Neural cell (in vitro differentiated cells): ENCODE measurements around the gene SCN4B.

Source experiments
- CTCF ChIP-seq: fragments of 450-650 bp; IDR thresholded peaks from 2 replicates; pipeline ENCODE4 v1.5.1; 2014; ENCODE audit warnings: antibody characterized with exemption, mild to moderate bottlenecking, moderate library complexity; ENCODE audit not compliant: poor library complexity, severe bottlenecking
- EZH2 ChIP-seq: fragments of 200-600, 300-800 bp; shearing (Covaris generic), sonication (generic); IDR thresholded peaks from 2 replicates; pipeline ENCODE4 v1.6.1; 2014; ENCODE audit warnings: antibody characterized with exemption, low read length, borderline replicate concordance, mild to moderate bottlenecking; ENCODE audit not compliant: insufficient read depth, poor library complexity, severe bottlenecking
- TAF1 ChIP-seq: IDR thresholded peaks from 2 replicates; pipeline ENCODE4 v1.6.1; 2012; ENCODE audit warnings: low read depth

DNA sequence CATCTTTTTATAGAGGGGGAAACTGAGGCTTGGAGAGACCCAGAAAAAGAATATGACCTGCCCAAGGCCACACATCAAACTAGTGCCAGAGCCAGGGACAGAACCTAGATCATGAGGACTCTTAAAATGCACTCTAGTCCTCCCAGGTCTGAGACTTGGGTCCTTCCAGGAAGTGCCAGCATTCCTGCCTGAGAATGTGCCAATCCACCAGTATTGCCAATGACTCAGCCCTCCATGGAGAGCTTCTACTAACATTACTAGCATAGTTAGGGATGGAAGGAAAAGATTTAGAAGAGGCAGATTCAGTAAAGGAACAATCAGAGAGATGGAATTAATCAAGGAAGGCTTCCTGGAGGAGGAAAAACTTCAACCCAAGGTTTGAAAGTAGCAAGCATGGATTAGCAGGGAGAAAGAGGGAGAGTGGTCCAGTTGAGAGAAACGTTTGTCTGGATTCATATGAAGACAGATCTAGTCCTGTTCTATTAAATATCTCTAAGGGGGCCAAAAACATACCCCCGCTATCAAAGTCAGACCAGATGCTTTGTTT is 45.8 kb downstream of the SCN4B start:
- TF ChIP-seq EZH2 (no peak), CTCF (no peak), TAF1 (no peak)
